NOMO-1 treated with DMSO at 0.1 percent for 48 hours (cell line): ENCODE measurements around the gene SF3A1.

Experiments
- DNase-seq: peaks from one replicate; lab custom pipeline; 2025; ENCODE audit not compliant: unreplicated experiment; lab: John Stamatoyannopoulos, UW

SF3A1 gene

DNA sequence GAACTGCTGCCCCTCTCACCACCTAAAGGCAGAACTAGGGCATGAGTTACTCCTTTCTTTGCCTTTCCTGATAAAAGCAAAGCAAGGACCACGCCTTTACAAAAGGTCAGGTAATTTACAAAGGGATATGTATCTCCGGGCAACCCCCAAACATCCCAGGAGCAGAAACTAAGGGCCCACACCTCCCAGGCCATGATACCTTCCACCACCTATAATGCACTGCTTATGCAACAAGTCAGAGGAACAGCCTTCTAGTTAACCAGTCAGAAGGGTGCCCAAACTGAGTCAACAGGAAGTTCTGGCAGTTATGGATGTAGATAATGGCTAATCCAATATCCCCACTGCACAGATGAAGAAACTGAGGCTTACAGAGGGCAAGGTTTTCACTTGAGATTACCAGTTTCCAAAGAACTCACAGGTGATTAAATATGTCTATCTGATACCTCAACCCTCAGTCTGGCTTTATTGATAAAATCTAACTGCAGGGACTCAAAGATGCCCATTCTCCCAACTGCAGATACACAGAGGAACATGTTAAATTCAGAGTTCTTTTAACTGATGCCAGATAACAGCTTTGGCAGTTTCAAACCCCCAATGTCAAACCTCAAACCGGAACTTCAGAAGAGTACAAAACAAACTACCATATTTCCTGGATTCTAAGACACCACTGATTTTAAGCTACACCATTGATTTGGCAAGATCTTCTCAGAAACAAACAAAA lies 50.6 kb downstream of the SF3A1 start:
- DNase-seq: peak; percentile 46

GRCh38 chr22:30305519-30305905 lies 51.2 kb downstream of the SF3A1 start:
- DNase-seq: peak; percentile 82

GRCh38 chr22:30304495-30305244 lies 52.0 kb downstream of the SF3A1 start:
- no peak for DNase-seq

- DNase-seq: no peak
These were observed 53.9 kb downstream of the SF3A1 start for GRCh38 chr22:30302810-30303138.

- peak; percentile 89 for DNase-seq
These were observed 54.5 kb downstream of the SF3A1 start for GRCh38 chr22:30301995-30302809.

DNA sequence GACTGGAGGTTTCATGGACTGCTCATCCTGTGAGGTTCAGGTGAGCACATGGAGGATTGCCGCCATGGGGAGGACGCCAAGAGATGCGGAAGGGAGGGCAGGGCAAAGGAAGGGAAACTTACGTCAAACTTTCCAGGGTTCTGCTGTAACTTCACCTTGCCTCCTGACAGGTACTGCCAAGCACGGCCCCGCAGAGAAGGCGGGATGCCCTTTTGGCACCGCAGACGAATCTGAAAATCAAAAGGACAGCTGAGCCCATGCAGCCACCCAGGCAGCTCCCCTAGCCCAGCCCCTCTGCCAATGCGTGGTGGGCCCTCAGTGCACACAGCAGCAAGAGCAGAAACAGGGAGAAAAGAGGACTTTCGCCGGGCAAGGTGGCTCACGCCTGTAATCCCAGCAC lies 57.4 kb downstream of the SF3A1 start:
- DNase-seq: no peak

GRCh38 chr22:30297991-30298701 lies 58.5 kb downstream of the SF3A1 start:
- DNase-seq: no peak

GRCh38 chr22:30297276-30297990 lies 59.3 kb downstream of the SF3A1 start:
- no peak for DNase-seq

DNA sequence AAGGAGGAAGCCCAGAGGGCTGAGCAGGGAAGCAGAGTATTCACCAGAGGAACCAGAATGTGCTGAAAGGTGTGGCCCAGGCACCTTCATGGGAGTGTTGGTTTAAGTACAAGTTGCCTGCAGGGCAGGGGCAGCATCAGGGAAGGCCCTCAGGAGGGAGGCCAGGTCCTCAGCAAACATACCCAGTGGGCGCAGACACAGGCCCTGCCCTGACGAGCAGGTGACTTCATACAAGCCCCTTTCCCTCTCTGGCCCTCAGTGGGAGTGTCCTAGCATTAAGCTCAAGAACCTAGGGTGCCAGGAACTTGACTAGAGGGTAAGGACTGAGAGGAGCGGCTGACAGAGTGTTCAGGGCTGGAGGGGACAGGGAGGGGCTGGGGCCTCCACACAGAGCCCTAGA lies 59.9 kb downstream of the SF3A1 start:
- DNase-seq: no peak

DNA sequence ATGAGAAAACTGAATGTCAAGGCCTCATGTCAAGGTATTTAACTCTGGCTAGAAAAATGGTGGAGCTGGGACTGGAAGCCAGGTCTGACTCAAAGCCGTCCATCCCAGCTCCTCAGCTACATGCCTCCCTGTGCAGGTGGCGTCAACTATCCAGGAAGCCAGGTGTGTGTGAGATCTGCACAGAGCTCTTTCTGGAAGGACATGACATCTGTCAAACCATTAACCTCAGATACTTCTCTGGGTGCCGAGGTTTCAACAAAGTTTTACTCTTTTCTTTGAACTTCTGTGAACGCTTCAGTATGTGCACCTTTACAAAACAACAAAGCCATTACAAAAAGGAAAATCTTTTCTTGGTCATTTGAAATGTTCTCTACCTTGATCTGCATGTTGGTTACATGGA lies 60.4 kb downstream of the SF3A1 start:
- DNase-seq: no peak

- DNase-seq: no peak
These were observed 61.1 kb downstream of the SF3A1 start for GRCh38 chr22:30295576-30295975.

- DNase-seq: no peak
These were observed 61.9 kb downstream of the SF3A1 start for GRCh38 chr22:30294830-30295229.

DNA sequence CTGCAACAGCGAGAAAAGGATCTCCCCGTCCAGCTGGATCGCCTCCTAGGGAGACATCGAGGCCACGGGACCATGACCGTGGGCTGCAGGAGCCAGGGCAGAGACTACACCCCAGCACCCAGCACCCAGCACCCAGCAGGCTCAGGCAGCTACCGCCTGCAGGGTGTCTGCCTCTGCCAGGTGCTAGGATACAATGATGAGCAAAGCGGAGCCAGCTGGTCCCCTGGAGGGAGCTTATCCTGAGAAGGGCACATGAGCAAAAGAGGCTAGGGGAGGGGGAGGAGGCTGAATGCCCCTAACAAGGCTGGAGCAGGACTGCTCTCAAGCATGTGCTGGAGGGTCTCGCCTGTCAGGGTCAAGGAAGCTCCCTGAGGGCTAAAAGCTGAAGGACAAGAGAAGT lies 62.6 kb downstream of the SF3A1 start:
- DNase-seq: no peak

GRCh38 chr22:30293026-30293425 lies 63.7 kb downstream of the SF3A1 start:
- DNase-seq: no peak

- DNase-seq: no peak
These were observed 64.4 kb downstream of the SF3A1 start for GRCh38 chr22:30292069-30292970.

DNA sequence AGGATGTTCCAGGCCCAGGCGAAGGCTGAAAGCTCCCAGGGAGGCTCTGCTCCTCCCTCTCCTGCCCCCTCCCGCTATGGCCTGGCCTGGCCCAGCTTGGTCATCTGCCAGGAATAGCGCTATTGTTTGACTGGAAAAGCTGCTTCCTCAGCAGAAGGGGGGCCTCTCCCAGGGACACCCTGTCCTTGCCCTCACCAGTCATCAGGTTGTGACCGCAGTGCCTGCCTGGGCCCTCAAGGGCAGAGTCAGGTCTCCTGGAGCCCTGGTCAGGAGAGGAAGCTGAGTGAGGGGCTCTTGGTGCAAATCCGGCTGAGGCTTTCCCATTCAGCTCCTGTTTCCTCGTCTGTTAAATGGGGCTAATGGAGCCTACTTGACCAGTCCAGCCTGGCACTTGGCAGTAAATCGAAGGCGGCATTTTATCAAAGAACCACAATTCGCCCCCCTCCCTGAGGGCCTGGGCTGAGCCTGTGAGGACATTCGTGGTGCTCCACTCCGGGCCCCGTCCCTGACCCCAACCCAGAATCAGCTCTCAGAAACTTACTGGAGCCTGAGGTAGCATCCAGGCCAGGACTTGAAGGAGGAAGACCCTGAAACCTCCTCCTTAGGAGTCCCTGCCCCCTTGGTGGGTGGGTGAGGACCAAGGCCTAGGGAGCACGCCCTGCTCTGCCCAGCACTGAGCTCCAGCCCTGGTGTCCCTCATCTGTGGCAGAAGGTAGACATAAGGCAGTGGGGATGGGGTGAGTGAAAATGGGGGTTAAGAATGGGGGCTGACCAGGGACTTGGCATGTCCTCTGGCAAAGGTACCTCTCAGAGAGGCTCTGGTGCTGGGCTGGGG lies 65.4 kb downstream of the SF3A1 start:
- no peak for DNase-seq

- no peak for DNase-seq
These were observed 66.2 kb downstream of the SF3A1 start for GRCh38 chr22:30290342-30291057.

GRCh38 chr22:30289980-30290313 lies 66.7 kb downstream of the SF3A1 start:
- DNase-seq: no peak
